ENCODE measurements around the gene ARF4.

DNA sequence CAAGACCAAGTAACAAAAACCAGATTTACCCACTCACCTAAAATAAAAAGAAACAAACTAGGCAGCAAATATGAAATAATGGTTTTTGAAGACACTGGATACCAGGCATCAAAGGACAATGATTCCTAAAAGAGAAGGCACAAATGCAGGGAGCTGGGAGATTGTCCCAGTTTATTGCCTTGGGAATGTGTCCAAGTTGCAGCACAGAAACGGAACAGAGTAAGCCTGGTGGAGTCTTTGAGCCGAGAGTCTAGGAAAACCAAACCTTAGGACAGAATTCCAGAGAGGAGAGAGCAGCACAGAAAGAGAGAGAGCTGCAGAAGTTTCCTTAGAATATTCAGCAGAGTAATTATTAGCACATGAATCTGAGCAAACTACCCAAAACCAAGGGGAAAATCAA is 7.8 kb upstream of the ARF4 start:
- no peak for TF ChIP-seq RELA (CRISPR knock-in tag; IDR thresholded peaks at IDR 0.05; ENCODE audit: borderline replicate concordance)
- TF ChIP-seq, protein P1, sequence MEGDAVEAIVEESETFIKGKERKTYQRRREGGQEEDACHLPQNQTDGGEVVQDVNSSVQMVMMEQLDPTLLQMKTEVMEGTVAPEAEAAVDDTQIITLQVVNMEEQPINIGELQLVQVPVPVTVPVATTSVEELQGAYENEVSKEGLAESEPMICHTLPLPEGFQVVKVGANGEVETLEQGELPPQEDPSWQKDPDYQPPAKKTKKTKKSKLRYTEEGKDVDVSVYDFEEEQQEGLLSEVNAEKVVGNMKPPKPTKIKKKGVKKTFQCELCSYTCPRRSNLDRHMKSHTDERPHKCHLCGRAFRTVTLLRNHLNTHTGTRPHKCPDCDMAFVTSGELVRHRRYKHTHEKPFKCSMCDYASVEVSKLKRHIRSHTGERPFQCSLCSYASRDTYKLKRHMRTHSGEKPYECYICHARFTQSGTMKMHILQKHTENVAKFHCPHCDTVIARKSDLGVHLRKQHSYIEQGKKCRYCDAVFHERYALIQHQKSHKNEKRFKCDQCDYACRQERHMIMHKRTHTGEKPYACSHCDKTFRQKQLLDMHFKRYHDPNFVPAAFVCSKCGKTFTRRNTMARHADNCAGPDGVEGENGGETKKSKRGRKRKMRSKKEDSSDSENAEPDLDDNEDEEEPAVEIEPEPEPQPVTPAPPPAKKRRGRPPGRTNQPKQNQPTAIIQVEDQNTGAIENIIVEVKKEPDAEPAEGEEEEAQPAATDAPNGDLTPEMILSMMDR (IDR thresholded peaks at IDR 0.05), result no peak
- TF ChIP-seq, protein P2, sequence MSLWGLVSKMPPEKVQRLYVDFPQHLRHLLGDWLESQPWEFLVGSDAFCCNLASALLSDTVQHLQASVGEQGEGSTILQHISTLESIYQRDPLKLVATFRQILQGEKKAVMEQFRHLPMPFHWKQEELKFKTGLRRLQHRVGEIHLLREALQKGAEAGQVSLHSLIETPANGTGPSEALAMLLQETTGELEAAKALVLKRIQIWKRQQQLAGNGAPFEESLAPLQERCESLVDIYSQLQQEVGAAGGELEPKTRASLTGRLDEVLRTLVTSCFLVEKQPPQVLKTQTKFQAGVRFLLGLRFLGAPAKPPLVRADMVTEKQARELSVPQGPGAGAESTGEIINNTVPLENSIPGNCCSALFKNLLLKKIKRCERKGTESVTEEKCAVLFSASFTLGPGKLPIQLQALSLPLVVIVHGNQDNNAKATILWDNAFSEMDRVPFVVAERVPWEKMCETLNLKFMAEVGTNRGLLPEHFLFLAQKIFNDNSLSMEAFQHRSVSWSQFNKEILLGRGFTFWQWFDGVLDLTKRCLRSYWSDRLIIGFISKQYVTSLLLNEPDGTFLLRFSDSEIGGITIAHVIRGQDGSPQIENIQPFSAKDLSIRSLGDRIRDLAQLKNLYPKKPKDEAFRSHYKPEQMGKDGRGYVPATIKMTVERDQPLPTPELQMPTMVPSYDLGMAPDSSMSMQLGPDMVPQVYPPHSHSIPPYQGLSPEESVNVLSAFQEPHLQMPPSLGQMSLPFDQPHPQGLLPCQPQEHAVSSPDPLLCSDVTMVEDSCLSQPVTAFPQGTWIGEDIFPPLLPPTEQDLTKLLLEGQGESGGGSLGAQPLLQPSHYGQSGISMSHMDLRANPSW (CRISPR knock-in tag; conservative IDR thresholded peaks at IDR 0.05; ENCODE audit: low read depth), result no peak
- TF ChIP-seq, protein P3, sequence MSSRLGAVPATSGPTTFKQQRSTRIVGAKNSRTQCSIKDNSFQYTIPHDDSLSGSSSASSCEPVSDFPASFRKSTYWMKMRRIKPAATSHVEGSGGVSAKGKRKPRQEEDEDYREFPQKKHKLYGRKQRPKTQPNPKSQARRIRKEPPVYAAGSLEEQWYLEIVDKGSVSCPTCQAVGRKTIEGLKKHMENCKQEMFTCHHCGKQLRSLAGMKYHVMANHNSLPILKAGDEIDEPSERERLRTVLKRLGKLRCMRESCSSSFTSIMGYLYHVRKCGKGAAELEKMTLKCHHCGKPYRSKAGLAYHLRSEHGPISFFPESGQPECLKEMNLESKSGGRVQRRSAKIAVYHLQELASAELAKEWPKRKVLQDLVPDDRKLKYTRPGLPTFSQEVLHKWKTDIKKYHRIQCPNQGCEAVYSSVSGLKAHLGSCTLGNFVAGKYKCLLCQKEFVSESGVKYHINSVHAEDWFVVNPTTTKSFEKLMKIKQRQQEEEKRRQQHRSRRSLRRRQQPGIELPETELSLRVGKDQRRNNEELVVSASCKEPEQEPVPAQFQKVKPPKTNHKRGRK (CRISPR knock-in tag; IDR thresholded peaks at IDR 0.05; ENCODE audit: borderline replicate concordance), result no peak

Data from WTC11 (cell line).